OCI-LY1 (cell line): Measurements from ENCODE around the gene ADARB2.
"Not testable (repeated sequence)": the region's sequence is repeated elsewhere in the genome, so short reads cannot be mapped to it uniquely, and the experiment has no call there.

Experiments
- H2AFZ ChIP-seq: fragments of 200-600 bp; sonication (generic), shearing (Covaris generic); 2 replicates; pipeline ENCODE4 v1.6.0; 2014; ENCODE audit warnings: antibody characterized with exemption, mild to moderate bottlenecking, low read length
- H3F3A ChIP-seq: fragments of 200-600 bp; sonication (generic), shearing (Covaris generic); 2 replicates; pipeline ENCODE4 v1.6.0; 2014; ENCODE audit warnings: mild to moderate bottlenecking, antibody characterized with exemption, low read length, moderate library complexity; ENCODE audit not compliant: insufficient read depth
- H3K27ac ChIP-seq: fragments of 200-600 bp; sonication (generic); 2 replicates; pipeline ENCODE4 v1.5.1; 2014; ENCODE audit warnings: low read length, mixed run types, mild to moderate bottlenecking, low read depth; ENCODE audit not compliant: poor library complexity, severe bottlenecking
- H3K27me3 ChIP-seq: fragments of 200-600 bp; sonication (generic); 2 replicates; pipeline ENCODE4 v1.6.0; 2014; ENCODE audit warnings: antibody characterized with exemption, mild to moderate bottlenecking, low read length, moderate library complexity; ENCODE audit not compliant: insufficient read depth
- H3K36me3 ChIP-seq: fragments of 200-600 bp; sonication (generic); 2 replicates; pipeline ENCODE4 v1.6.1; 2014; ENCODE audit warnings: mild to moderate bottlenecking, antibody characterized with exemption, low read length, moderate library complexity, mixed read lengths; ENCODE audit not compliant: insufficient read depth
- H3K4me1 ChIP-seq: fragments of 200-600 bp; sonication (generic); 2 replicates; pipeline ENCODE4 v1.5.1; 2014; ENCODE audit warnings: mild to moderate bottlenecking, low read length, moderate library complexity; ENCODE audit not compliant: insufficient read depth, severe bottlenecking
- H3K4me2 ChIP-seq: fragments of 200-600 bp; sonication (generic), shearing (Covaris generic); 2 replicates; pipeline ENCODE4 v1.6.1; 2014; ENCODE audit warnings: low read length
- H3K4me3 ChIP-seq: fragments of 200-600 bp; sonication (generic); 2 replicates; pipeline ENCODE4 v1.5.1; 2014; ENCODE audit warnings: low read length, low read depth, mild to moderate bottlenecking, mixed read lengths; ENCODE audit not compliant: poor library complexity, severe bottlenecking
- H3K79me2 ChIP-seq: fragments of 200-600 bp; shearing (Covaris generic); 2 replicates; pipeline ENCODE4 v1.6.1; 2016; ENCODE audit warnings: mixed run types, low read length, mixed read lengths; ENCODE audit not compliant: insufficient read depth
- H3K9ac ChIP-seq: fragments of 200-600 bp; sonication (generic), shearing (Covaris generic); 2 replicates; pipeline ENCODE4 v1.6.1; 2014; ENCODE audit warnings: mild to moderate bottlenecking, low read length, mixed read lengths
- H3K9me2 ChIP-seq: fragments of 200-600 bp; sonication (generic), shearing (Covaris generic); 2 replicates; pipeline ENCODE4 v1.6.1; 2014; ENCODE audit warnings: low read depth, mild to moderate bottlenecking, low read length, mixed read lengths
- H3K9me3 ChIP-seq: fragments of 200-600 bp; shearing (Covaris generic); 2 replicates; pipeline ENCODE4 v1.6.1; 2014; ENCODE audit warnings: low read length, mixed read lengths
- H4K20me1 ChIP-seq: fragments of 200-600 bp; sonication (generic), shearing (Covaris generic); 2 replicates; pipeline ENCODE4 v1.6.0; 2016; ENCODE audit warnings: mild to moderate bottlenecking, low read length; ENCODE audit not compliant: insufficient read depth
- EZH2 ChIP-seq: fragments of 200-600 bp; sonication (generic), shearing (Covaris generic); IDR thresholded peaks from 2 replicates; pipeline ENCODE4 v1.8.0; 2017; ENCODE audit warnings: borderline replicate concordance, mixed run types, mild to moderate bottlenecking, antibody characterized with exemption, low read length, moderate library complexity, mixed read lengths
- TF ChIP-seq, protein P1 (sequence below): fragments of 200-600 bp; sonication (generic), shearing (Covaris generic); IDR thresholded peaks from 2 replicates; pipeline ENCODE4 v1.5.1; 2017; ENCODE audit warnings: mild to moderate bottlenecking, antibody characterized with exemption, low read length, moderate library complexity, mixed read lengths

Gene ADARB2

DNA sequence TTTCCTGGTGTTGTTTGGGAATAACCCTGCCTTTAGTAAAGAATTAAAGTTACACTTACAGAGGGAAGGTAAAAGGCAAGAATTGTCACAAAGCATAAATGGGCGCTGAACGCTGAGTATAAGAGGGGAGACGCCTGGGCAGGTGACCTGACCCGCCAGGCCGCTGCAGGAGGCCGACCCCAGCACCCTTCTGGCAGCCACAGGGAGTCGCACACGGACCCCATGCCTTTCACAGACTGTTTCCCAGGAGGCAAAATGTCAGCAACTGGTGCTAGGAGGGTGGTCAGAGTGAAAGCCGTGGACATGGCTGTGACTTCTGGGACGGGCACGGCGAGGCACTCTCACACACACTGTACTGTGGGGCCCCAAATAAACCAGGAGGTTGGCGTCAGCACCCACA, 392.9 kb downstream of the ADARB2 start:
- Histone ChIP-seq H3K9ac (no peak overlapping the region), H3K4me2 (no peak overlapping the region), H3K4me1 (no peaks in the 10 kb centered on the region), H3K27me3 (peaks cover 6% of the 10 kb centered on the region; the same call in 1 of the 2 replicates), H3K27ac (no peak overlapping the region), H3K9me3 (no peaks in the 10 kb centered on the region), H3K4me3 (no peak overlapping the region), H3K79me2 (no peaks in the 10 kb centered on the region), H3K9me2 (no peaks in the 10 kb centered on the region), H2AFZ (no peak overlapping the region), H3F3A (no peaks in the 10 kb centered on the region), H3K36me3 (no peaks in the 10 kb centered on the region), H4K20me1 (no peaks in the 10 kb centered on the region)
- no peak for TF ChIP-seq EZH2
- TF ChIP-seq, protein P1, sequence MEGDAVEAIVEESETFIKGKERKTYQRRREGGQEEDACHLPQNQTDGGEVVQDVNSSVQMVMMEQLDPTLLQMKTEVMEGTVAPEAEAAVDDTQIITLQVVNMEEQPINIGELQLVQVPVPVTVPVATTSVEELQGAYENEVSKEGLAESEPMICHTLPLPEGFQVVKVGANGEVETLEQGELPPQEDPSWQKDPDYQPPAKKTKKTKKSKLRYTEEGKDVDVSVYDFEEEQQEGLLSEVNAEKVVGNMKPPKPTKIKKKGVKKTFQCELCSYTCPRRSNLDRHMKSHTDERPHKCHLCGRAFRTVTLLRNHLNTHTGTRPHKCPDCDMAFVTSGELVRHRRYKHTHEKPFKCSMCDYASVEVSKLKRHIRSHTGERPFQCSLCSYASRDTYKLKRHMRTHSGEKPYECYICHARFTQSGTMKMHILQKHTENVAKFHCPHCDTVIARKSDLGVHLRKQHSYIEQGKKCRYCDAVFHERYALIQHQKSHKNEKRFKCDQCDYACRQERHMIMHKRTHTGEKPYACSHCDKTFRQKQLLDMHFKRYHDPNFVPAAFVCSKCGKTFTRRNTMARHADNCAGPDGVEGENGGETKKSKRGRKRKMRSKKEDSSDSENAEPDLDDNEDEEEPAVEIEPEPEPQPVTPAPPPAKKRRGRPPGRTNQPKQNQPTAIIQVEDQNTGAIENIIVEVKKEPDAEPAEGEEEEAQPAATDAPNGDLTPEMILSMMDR = no peak

DNA sequence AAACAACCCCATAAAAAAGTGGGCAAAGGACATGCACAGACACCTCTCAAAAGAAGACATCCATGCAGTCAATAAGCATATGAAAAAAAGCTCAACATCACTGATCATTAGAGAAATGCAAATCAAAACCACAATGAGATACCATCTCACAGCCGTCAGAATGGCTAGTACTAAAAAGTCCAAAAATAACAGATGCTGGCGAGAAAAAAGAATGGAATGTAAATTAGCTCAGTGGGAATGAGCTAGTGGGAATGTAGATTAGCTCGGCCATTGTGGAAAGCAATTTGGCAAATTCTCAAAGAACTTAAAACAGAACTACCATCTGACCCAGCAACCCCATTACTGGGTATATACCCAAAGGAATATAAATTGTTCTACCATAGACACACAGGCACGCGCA, 394.1 kb downstream of the ADARB2 start:
- Histone ChIP-seq H3K9me3 (no peaks in the 10 kb centered on the region), H3K27ac (no peak overlapping the region), H3K36me3 (no peaks in the 10 kb centered on the region), H3K79me2 (no peaks in the 10 kb centered on the region), H4K20me1 (no peaks in the 10 kb centered on the region), H2AFZ (no peak overlapping the region), H3F3A (no peaks in the 10 kb centered on the region), H3K4me1 (no peaks in the 10 kb centered on the region), H3K27me3 (peaks cover 6% of the 10 kb centered on the region; the same call in 1 of the 2 replicates), H3K4me3 (no peak overlapping the region), H3K9ac (no peak overlapping the region), H3K4me2 (no peak overlapping the region), H3K9me2 (no peaks in the 10 kb centered on the region)
- no peak for TF ChIP-seq EZH2
- TF ChIP-seq, protein P1 = no peak

DNA sequence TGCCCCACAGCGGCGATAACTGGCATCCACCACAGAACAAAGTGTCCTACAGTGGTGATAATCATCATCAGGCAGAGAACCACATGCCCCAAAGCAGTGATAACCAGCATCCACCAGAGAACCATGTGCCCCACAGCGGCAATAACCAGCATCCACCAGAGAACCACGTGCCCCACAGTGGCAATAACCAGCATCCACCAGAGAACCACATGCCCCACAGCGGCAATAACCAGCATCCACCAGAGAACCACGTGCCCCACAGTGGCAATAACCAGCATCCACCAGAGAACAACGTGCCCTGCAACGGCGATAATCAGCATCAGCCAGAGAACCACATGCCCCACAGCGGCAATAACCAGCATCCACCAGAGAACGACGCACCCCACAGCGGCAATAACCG, 396.3 kb downstream of the ADARB2 start:
- H3K4me1 ChIP-seq, H3K27me3 ChIP-seq, H3K36me3 ChIP-seq, H3K79me2 ChIP-seq, H3K9ac ChIP-seq, H3K27ac ChIP-seq, H3K4me2 ChIP-seq, H2AFZ ChIP-seq, H3K4me3 ChIP-seq, H3F3A ChIP-seq, H4K20me1 ChIP-seq, H3K9me2 ChIP-seq, H3K9me3 ChIP-seq: not testable (repeated sequence)

DNA sequence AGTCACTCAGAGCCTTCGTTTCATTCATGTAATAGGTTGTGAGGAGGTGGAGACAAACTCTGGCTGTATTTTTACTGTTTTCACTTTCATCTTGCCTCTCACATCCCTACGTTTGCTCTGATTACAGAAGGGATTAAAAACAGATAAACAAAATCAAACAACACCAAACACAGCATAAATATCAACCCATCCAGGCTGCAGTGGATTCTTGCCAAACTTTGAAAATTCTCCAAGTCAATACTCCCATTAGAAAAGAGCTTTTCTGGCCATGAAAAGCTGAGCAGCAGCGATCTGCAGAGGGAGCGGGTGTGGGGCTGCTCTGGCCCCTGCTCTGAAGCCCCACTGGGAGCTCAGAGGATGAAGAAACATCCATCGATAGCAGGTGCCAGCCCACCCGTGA, 397.9 kb downstream of the ADARB2 start:
- no peak overlapping the region for H3K4me3 ChIP-seq
- no peak overlapping the region for H2AFZ ChIP-seq
- H3K79me2 ChIP-seq = no peaks in the 10 kb centered on the region
- H3K9me2 ChIP-seq = no peaks in the 10 kb centered on the region
- no peaks in the 10 kb centered on the region for H3F3A ChIP-seq
- H3K4me2 ChIP-seq = no peak overlapping the region
- H3K9ac ChIP-seq = no peak overlapping the region
- no peaks in the 10 kb centered on the region for H4K20me1 ChIP-seq
- no peaks in the 10 kb centered on the region for H3K36me3 ChIP-seq
- peaks cover 6% of the 10 kb centered on the region; the same call in 1 of the 2 replicates for H3K27me3 ChIP-seq
- H3K27ac ChIP-seq = no peak overlapping the region
- TF ChIP-seq, protein P1 = no peak
- TF ChIP-seq EZH2 = no peak
- no peaks in the 10 kb centered on the region for H3K4me1 ChIP-seq
- no peaks in the 10 kb centered on the region for H3K9me3 ChIP-seq
